PC-9 (cell line): ENCODE data around the gene MAP2K5. TPM values are rescaled to one million over a fixed set of nuclear protein-coding genes. Genes with fewer than 3 reads are reported as not detected.

Experiments used
- BruUV-seq: library from RNA; stranded (reverse); fragments of 400-500 nt; replicated peaks from 2 replicates; lab custom pipeline; 2021; lab: Mats Ljungman, UMichigan
- CTCF ChIA-PET: fragments of 300-600 bp; sonication (Branson Sonifier 250); formaldehyde crosslinking; loops from one replicate; lab custom pipeline; 2022; ENCODE audit warnings: antibody characterized with exemption; lab: Charles Lee
- POLR2A ChIA-PET: fragments of 300-600 bp; sonication (Branson Sonifier 250); formaldehyde crosslinking; loops from one replicate; lab custom pipeline; 2022; ENCODE audit warnings: antibody characterized with exemption; ENCODE audit not compliant: unreplicated experiment; lab: Charles Lee
- DNase-seq, 2 experiments: peaks; one replicate each; pipeline versions ENCODE4 v3.0.0 to v3.0.0-alpha.2; 2015 to 2022; ENCODE audit warnings: mixed read lengths in 1 of 2
- H2AFZ ChIP-seq: fragments of 200-600 bp; sonication (generic); 2 replicates; pipeline ENCODE4 v1.8.1; 2017; ENCODE audit warnings: antibody characterized with exemption
- H3F3A ChIP-seq: fragments of 200-600 bp; sonication (generic); 2 replicates; pipeline ENCODE4 v1.8.1; 2017; ENCODE audit warnings: antibody characterized with exemption, mild to moderate bottlenecking, low read depth; ENCODE audit not compliant: insufficient read depth
- H3K27ac ChIP-seq: fragments of 200-600 bp; sonication (generic); 2 replicates; pipeline ENCODE4 v1.6.1; 2016; ENCODE audit warnings: mixed run types
- H3K27me3 ChIP-seq: fragments of 200-600 bp; sonication (generic); 2 replicates; pipeline ENCODE4 v1.6.1; 2016; ENCODE audit warnings: low read depth, mixed run types; ENCODE audit not compliant: insufficient read depth
- H3K36me3 ChIP-seq: fragments of 200-600 bp; sonication (generic); 2 replicates; pipeline ENCODE4 v1.6.1; 2016; ENCODE audit warnings: low read depth, mixed run types
- H3K4me1 ChIP-seq: fragments of 200-600 bp; sonication (generic); replicated peaks from 2 replicates; pipeline ENCODE4 v1.6.1; 2016; ENCODE audit warnings: mixed run types; ENCODE audit not compliant: insufficient read depth
- H3K4me2 ChIP-seq: fragments of 200-600 bp; sonication (generic); 2 replicates; pipeline ENCODE4 v1.6.1; 2017; ENCODE audit warnings: mixed run types
- H3K4me3 ChIP-seq: fragments of 200-600 bp; sonication (generic); 2 replicates; pipeline ENCODE4 v1.6.1; 2016; ENCODE audit warnings: mixed run types
- H3K79me2 ChIP-seq: fragments of 200-600 bp; sonication (generic); 2 replicates; pipeline ENCODE4 v1.6.1; 2017; ENCODE audit warnings: low read depth, mixed run types
- H3K9me2 ChIP-seq: fragments of 200-600 bp; sonication (generic); 2 replicates; pipeline ENCODE4 v1.8.1; 2017; ENCODE audit warnings: mild to moderate bottlenecking; ENCODE audit not compliant: insufficient read depth
- H3K9me3 ChIP-seq: fragments of 200-600 bp; sonication (generic); 2 replicates; pipeline ENCODE4 v1.8.1; 2016; ENCODE audit warnings: low read depth; ENCODE audit not compliant: insufficient read depth
- H4K20me1 ChIP-seq: fragments of 200-600 bp; sonication (generic); 2 replicates; pipeline ENCODE4 v1.8.1; 2017; ENCODE audit not compliant: insufficient read depth
- CTCF ChIP-seq: fragments of 200-600 bp; sonication (generic); conservative IDR thresholded peaks from 2 replicates; pipeline ENCODE4 v1.6.1; 2017; ENCODE audit warnings: mixed run types, antibody characterized with exemption, mild to moderate bottlenecking, moderate library complexity
- EZH2 ChIP-seq: fragments of 200-600 bp; sonication (generic); IDR thresholded peaks from 2 replicates; pipeline ENCODE4 v1.8.0; 2017; ENCODE audit warnings: antibody characterized with exemption, low read depth
- intact Hi-C: fragments of 100-400 bp; cut with micrococcal nuclease; formaldehyde crosslinking; loops from one replicate; pipeline ENCODE4 v1.10.0; 2022; ENCODE audit not compliant: unreplicated experiment
- total RNA-seq: library from RNA; stranded (reverse); gene quantifications from 2 replicates; pipeline ENCODE4 v1.2.3, GENCODE V29; 2021

The MAP2K5 gene
- total RNA-seq, 1 experiment from 2014 or later: 26.9 TPM

GRCh38 chr15:67746450-67746849 is 203.9 kb downstream of the MAP2K5 start:
- peak; percentile 32 to 77 for DNase-seq
- Histone ChIP-seq H3K27me3 (no peaks in the 10 kb centered on the region), H3K4me2 (peak overlapping the region; percentile 55), H3K4me3 (no peak overlapping the region), H3F3A (no peaks in the 10 kb centered on the region), H2AFZ (0 out of 2 replicates have a peak overlapping the region, but pooled peaks have one; percentile 25), H3K9me2 (no peaks in the 10 kb centered on the region), H3K4me1 (peaks cover 14% of the 10 kb centered on the region), H4K20me1 (no peaks in the 10 kb centered on the region), H3K27ac (peak overlapping the region; percentile 66), H3K79me2 (no peaks in the 10 kb centered on the region), H3K9me3 (no peaks in the 10 kb centered on the region), H3K36me3 (no peaks in the 10 kb centered on the region)
- no TSS peak for BruUV-seq
- ChIA-PET CTCF (no interaction called here), POLR2A (no interaction called here)
- intact Hi-C loops: no loop called here
- no peak for TF ChIP-seq EZH2
- no peak for TF ChIP-seq CTCF

- ChIA-PET CTCF (no interaction called here), POLR2A (no interaction called here)
- Histone ChIP-seq H3K27ac (no peak overlapping the region), H2AFZ (no peak overlapping the region), H3K9me3 (no peaks in the 10 kb centered on the region), H3K79me2 (no peaks in the 10 kb centered on the region), H3K27me3 (no peaks in the 10 kb centered on the region), H3K4me1 (peaks cover 14% of the 10 kb centered on the region), H3K36me3 (no peaks in the 10 kb centered on the region), H3K4me3 (no peak overlapping the region), H3F3A (no peaks in the 10 kb centered on the region), H4K20me1 (no peaks in the 10 kb centered on the region), H3K9me2 (no peaks in the 10 kb centered on the region), H3K4me2 (no peak overlapping the region)
- intact Hi-C loops: no loop called here
- TF ChIP-seq CTCF (no peak), EZH2 (no peak)
- BruUV-seq: no TSS peak
- no peak for DNase-seq
Observed at GRCh38 chr15:67747921-67748320, 205.4 kb downstream of the MAP2K5 start.

DNA sequence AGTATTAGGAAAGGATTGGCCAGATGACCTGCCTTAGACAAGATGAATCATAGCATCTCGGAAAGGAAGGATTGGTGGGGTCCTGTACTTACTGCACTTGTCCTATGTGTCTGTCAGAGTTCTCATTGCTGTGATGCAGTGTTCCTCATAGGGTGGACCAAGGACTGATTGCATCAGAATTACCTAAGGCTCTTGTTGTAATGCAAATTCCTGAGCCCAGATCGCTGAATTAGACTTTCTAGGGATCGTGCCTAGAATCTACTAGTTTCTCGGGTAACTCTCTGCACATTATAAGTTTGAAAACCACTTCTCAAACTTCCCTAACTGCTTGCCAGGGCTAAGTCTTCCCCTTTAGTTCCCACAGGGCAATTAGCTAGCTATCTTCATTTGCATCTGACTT is 207.9 kb downstream of the MAP2K5 start:
- POLR2A ChIA-PET: no interaction called here
- DNase-seq: no peak

More for the DNA sequence above, 207.9 kb downstream of the MAP2K5 start:
- CTCF ChIA-PET: interaction anchor here (0.5 kb wide), 1 partner anchor 1126 kb away, joined by 8 read pairs; no protein-coding TSS in a partner anchor
- Histone ChIP-seq H3K4me2 (no peak overlapping the region), H3K9me3 (no peaks in the 10 kb centered on the region), H2AFZ (no peak overlapping the region), H3K27me3 (no peaks in the 10 kb centered on the region), H3K36me3 (no peaks in the 10 kb centered on the region), H3F3A (no peaks in the 10 kb centered on the region), H3K4me3 (no peak overlapping the region), H3K27ac (no peak overlapping the region), H3K9me2 (no peaks in the 10 kb centered on the region), H3K79me2 (no peaks in the 10 kb centered on the region), H4K20me1 (no peaks in the 10 kb centered on the region), H3K4me1 (peaks cover 14% of the 10 kb centered on the region)
- no peak for TF ChIP-seq EZH2
- no peak for TF ChIP-seq CTCF
- intact Hi-C loops: no loop called here
- BruUV-seq: no TSS peak
